SKM-1 (cell line): ENCODE measurements around the gene CCBE1.
"Not testable (repeated sequence)": the region's sequence is repeated elsewhere in the genome, so short reads cannot be mapped to it uniquely, and the experiment has no call there.

Experiments used
- DNase-seq: peaks from one replicate; lab custom pipeline; 2025; ENCODE audit not compliant: unreplicated experiment; lab: John Stamatoyannopoulos, UW

CCBE1 gene

DNA sequence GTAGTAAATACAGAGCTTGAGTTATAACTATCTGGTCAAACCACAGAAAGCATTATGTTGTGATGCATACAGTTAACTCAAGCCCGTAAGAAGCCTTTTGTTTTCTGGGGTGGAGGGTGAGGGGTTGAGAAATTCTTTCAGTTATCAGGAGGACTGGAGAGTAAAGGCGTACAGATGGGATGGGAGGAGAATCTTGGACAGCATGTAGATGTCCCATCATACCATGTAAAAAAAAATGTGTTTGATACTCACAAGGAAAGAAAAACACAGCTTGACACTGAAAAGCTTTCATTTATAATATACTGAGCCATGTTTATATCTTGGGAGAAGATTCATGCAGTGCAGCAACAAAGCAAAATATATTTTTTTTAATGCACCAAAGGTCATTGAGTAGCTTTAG is 12.4 kb downstream of the CCBE1 start:
- DNase-seq: no peak

DNA sequence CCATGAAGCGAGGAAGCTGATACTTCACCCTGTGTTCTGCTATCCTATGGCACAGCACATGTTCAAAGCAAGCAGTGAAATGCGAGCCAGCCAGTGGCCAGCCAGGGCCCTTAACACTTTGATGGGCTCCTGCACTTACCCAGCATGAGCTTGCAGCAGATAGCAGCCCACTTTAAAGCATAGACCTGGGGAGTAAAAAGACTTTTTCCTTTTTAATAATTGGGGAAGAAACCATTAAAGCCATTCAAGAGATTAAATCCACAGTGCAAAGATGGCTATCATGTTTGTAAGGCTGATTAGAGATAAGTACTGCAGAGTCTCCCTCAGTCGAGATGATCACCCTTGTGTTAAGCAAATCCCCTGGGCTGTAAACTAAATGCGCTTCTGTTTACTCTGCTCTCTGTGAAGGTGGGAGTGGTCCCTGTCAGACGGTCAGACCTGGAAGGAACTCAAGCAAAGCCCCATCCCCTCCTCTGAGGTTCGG is 15.7 kb downstream of the CCBE1 start:
- DNase-seq: no peak

DNA sequence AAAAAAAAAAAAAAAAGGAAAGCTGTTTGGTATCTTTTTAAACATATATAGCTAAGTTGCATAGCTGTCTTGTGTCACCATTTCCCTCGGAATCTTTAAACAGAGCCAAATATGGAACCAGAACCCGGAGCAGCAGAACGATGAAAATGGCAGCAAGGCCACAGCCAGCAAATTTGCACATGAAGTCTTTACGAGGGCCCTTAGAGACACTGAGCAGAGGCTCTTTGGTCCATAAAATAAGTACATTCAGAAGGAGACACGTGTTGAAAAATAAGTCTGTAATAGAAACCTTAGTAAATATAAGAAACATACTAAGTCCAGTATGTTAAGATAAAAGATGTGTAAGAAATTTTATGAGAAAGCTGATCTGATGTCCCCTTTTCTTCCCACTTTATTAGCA is 16.2 kb downstream of the CCBE1 start:
- no peak for DNase-seq

DNA sequence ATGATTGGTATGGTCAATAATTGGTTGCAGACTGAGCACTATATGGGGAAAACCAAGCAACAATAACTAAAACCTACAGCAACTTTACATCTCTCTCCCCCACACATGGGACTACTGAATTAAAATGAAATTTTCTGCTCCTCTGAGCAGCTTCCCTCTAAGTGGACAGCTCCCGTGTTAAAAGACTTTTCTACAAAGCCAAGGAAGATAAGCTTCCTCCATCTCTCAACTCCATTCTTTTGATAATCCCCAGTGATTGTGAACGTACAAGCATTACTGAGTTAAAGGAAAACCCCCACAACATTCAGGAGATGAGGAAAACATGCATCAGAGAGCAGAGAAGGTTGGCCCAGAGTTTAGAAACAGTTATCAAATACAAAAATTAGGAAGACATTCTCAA is 21.9 kb downstream of the CCBE1 start:
- DNase-seq: no peak

DNA sequence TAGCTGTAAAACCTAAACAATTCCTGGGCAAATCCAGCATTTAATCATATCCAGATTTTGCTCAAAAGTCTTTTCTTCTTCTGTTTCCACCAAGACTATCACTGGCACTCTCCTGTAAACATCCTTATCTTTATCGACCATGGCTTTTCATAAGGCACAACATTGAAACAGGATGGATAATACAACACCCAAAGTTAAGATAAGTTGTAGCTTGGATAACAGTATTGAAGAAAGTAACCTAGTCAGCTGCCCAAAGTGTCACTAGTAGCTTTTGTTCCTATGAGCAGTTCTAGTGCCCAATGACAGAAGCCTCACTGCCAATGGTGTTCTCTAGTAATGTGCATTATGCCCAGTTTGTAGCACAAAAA is 22.3 kb downstream of the CCBE1 start:
- DNase-seq: no peak

DNA sequence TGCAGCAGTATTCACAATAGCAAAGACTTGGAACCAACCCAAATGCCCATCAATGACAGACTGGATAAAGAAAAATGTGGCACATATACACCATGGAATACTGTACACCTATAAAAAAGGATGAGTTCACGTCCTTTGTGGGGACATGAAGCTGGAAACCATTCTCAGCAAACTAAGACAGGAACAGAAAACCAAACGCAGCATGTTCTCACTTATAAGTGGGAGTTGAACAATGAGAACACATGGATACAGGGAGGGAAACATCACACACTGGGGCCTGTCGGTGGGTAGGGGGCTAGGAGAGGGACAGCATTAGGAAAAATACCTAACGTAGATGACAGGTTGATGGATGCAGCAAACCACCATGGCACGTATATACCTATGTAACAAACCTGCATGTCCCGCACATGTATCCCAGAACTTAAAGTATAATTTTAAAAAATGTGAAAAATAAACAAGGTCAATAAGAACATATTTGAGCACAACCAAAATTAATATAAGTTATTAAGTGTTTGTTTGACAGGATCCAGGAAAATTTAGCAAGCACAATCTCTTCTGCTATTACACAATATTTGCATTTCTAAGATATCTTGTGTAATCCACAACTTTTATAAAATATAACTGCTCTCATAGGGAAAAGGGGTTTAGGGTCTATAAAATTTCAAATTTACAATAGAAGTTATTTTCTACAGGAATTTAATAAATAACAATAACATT is 22.9 kb downstream of the CCBE1 start:
- DNase-seq: no peak

DNA sequence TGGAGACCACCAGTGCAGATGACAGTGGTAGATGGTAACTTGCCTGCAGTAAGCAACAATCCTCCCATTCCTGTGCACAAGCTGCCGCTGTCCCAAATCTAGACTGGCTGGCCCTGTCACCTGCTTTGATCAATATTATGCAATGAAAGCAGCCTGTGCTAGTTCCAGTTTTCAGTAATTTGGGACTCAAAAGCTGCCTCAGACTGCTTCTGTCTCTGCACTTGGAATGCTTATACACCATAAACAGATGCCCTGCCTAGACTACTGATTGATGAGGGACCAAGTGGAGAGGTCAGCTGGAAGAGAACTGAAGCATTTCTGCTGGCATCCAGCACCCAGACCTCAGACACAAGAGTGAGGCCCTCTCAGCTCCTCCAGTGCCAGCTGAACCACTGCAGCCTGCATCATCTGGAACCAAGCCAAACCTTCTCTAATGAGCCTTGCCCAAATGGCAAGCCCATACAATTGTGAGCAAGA is 24.9 kb downstream of the CCBE1 start:
- no peak for DNase-seq

DNA sequence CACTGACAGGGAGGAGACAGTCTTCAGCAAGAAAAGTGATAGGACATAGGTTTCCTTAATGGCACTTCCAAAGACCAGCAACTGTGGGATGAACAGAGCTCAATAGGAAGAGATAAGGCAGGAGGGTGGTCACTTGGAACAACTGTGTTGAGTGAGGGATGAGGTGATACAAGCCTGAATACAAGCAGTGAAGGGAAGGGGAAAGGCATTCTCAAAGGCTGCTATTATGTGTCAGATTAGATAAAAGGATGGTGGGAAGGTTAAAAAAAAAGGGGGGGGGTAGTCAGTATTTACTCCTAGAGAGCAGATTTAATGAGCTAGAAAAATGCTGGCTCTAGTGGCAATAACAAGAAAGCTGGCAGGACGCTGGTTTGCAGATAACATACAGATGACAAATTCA is 25.7 kb downstream of the CCBE1 start:
- no peak for DNase-seq

DNA sequence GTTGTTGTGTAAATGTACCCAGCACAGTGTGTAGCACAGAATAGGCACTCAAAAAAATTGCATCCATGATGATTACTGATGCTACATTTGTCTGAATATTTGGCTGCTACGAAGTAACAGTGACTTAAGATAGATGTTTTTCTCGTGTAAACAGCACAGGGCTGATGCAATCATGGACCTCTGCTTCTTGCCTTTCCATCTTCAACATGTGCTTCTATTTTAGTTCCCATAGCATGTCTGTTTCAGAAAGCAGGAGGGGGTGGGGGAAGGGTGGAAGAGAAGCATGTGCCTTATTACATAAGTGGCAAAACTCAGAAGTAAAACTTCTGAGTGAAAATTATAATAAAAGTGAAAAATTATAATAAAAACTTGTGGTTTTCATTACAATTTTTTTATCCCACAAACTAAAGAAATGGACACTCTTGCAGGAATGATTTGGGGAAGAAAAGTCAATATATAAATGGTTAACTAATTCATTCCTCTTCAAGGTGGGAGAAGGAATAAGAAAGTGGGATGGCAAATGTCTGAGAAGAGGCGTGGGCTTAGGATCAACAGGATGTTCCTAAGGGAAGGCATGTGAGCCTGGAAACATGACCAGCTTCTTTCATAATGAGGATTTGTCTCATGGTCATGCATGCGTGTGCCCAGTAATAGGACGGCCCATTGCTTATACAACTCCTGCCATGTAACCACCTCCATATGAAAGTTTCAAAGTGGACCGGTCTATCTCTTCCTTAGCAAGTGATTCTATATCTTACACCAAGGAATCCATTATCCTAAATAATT is 27.2 kb downstream of the CCBE1 start:
- no peak for DNase-seq

DNA sequence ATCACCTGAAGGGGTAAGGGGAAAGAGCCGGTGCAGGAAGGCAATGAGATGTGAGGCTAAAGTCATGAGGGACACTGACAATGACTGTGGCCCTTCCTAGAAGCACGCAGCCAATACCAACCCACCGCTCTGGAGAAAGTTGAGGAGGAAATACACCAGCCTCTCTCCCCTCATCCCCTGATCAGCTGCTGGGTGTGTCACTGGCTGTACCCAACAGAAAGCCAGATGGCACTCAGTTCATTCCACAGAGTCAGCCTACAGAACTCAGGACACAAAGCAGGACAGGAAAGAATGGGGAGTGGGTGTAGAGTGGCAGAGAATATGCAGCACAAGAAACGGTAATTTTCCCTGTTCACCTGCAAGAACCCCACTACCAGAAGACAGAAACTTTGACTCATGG is 29.7 kb downstream of the CCBE1 start:
- no peak for DNase-seq

DNA sequence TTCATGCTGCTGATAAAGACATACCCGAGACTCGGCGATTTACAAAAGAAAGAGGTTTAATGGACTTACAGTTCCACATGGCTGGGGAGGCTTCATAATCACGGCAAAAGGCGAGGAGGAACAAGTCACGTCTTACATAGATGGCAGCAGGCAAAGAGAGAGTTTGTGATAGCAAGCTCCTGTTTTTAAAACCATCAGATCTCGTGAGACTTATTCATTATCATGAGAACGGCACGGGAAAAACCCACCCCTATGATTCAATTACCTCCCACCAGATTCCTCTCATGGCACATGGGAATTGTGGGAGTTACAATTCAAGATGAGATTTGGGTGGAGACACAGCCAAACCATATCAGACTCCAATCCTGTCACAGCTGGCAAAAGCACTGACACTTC is 31.2 kb downstream of the CCBE1 start:
- not testable (repeated sequence) for DNase-seq

DNA sequence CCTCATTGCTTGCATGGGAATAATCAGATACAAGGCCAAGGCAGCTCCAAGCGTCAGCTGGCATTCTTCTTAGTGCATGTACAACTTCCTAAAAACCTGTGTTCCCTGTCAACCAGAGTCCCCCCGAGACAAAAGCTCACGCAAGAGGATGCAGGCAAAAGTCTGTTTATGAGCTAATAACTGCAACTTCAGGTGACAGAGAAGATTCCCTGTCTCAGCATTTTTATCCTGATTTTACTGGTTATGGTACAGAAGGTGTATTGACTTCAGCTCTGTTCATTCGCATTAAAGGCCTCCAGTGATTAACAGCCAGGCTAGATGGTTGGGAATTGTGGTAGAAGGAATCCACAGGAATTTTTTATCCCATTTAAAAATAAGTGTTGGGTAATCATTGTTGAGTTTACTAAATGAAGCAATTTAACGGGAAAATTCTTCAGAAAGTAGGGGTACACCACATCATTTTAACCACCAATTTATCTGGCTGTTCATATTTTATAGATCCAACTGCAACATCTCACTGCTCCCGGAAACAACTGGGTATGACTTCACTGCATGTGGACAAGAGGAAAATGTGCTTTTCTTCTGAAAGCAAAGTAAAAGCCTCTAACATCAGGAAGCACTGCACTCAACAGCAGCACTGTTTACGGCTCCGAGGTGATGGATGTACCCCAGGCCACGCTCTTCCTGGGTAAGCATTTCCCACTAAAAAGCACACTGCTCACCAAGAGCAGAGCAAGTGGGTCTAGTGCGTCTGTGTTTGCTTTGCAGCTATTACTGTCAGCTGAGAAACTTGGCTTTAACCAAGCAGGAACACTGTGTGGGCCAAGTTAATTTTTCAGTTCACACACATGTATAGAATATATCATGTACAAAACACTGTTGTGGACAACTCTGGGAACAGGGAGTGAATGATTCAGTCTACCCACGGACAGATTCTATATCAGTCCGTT is 31.9 kb downstream of the CCBE1 start:
- no peak for DNase-seq

DNA sequence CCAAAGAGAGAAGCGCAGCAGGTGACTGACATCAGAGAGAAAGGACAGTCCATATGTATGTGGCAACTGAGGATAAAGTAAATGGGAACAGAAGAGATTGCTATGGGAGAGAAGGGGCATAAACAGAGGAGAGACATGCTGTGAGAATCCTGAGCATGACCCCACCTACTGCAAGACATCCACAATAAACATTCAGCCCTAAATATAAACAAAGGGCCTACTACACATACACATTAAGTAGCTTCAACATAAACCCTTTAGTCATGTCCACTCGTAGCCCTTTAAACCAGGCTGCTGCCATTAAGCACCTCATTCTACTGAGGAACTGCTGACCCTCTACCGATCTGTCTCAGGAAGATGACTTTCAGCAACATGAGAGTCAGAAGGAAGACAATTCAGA is 32.9 kb downstream of the CCBE1 start:
- no peak for DNase-seq

DNA sequence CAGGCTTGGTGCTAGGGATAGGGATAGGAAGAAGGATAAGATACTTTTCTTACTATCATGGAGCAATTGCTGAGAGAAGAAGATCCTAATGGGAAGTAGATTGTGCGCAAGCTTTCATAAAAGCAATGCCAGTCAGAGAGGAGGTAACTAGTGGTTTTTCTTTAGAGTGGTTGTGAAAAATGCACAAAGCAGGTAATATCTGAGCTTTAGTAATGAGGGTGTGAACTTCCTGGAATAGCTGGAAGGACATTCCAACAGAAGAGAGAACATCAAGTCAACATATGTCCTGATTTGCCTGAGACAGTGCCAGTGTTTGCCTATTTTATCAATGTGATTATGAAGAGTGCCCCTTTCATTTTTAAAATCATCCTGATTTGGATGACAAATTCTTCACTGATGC is 34.1 kb downstream of the CCBE1 start:
- no peak for DNase-seq

DNA sequence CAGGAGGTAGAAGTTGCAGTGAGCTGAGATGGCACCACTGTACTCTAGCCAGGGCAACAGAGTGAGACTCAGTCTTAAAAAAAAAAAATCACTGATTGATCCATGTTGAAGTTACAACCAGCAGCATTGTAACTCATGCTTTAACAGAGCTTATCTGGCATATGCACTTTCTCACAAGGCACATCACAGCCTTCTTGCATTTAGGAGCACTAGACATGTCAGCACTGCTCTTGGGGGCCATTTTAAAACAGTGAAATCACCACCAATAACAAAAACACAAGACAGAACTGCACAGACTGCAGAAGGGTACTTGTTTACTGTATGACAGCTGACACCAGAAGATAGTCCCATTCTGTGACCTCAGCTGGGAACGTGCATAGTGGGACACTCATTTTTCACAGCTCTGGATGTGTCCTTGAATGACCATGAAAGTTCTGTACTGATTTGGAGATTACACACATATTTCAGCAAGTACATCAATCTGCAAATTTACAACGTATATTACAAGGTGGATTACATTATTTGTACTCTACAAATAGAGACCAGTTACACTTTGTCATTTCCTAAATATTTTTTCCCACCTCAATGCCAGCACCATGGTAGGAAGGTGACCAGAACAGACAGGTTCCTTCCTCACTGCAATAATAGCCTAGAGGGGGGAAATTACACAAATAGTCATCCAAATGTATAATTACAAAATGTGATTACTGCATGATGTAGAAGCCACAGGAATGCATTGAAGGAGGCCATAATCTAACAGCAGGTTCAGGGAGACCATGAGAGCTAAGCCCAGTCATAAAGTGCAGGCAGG is 35.1 kb downstream of the CCBE1 start:
- no peak for DNase-seq

DNA sequence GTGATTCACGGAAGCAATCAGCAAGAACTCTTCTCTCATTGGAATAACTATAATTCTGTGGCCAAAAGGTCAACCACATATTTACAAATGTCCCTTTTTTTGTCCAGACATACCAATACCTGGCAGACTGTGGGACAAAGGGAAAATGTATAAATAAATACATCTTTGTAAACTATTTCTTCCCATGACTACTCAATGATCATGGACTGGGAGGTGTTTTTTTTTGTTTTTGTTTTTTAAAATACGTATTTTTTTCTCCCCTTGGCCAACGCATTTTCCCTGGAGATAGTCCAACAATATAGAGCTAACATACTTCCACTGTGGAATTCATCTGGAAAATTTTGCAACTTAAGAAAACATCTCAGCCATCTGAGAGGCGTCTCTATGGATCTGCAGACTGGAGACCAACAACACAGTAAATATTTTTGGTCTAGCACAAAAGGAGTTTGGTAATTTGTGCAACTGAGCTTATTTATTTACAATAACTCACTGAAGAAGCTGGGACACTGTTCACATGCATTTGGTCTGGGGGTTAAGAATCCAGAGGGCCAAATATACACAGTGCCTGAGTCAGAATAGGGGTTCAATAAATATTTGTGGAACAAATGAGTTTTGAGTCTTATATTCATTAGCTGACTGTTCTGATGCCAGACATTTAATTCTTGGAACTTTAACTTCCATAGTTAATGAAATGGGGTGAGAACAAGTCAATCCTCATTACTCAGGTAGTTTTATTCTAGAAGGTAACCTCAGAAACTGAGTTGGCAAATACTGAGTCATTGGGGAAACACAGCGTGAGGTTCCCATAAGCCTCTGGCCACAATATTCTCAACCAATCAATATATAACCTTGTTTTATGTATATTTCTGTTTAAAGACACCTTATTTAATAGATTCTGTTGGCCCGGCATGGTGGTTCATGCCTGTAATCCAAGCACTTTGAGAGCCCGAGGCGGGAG is 36.2 kb downstream of the CCBE1 start:
- no peak for DNase-seq

DNA sequence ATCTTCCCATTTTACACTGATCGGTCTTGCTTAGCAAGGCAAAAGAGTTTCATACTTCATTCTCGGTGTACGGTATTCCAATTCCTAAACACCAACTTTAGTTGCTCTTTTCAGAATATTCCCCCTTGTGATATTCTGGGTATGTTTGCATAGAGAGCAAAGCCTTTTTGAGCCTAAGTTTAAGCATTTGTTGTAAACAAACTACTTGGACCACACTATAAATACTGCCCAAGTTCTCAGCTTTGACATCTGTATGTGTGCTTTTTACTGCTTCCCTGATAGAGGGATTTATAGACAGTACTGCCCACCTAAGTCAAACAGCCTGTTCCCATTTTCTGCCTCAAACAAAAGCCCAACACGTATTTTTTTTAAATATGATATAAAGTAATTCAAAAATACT is 36.9 kb downstream of the CCBE1 start:
- no peak for DNase-seq

DNA sequence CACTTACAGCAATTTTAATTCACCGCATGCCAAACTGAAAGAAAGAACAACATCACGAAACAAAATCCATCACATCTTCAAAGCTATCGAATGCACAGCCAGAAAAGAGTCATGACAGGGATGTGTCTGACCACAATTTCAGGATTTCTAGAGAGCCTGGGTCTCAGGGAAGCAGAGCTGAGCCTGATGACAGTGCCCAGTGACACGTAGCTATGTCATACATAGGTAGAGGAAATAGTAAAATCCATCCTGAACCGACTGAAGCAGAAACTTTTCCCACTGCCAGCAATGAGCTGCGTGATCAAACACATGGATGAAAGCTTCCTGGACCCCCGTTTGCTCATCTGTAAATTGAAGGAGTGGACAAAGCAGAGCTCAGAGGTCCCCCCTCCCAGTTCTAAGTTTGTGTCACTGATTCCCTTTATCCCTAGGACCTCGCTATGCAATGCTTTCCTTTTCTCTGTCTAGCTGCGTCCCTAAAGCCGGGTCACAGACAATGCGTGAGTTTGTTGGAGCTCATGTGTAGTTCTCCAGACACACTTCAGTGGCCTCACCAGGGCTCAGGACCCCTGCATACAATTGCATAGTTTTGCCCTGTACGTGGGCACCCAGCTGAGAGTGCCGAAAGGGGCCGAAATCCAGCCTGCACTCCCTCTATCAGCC is 37.6 kb downstream of the CCBE1 start:
- no peak for DNase-seq

DNA sequence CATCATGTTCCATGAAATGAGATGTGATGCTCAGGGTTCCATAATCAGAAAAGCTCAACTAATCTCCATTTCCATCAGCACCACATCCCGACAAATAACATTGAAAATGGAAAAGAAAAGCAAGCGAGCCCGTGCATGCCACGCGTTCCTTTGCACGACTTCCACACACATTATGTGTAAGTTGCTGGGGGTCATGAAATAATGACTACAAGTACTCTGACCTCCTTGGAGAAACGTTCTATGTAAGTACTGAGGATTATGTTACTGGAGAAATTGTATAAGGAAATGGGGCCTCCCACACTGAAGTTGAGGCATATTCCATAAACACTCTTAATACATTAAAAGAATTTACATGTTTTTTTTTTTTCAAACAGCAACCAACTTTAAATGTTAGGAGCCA is 38.3 kb downstream of the CCBE1 start:
- DNase-seq: no peak
